ENCODE measurements around the gene ITGA1.

DNA sequence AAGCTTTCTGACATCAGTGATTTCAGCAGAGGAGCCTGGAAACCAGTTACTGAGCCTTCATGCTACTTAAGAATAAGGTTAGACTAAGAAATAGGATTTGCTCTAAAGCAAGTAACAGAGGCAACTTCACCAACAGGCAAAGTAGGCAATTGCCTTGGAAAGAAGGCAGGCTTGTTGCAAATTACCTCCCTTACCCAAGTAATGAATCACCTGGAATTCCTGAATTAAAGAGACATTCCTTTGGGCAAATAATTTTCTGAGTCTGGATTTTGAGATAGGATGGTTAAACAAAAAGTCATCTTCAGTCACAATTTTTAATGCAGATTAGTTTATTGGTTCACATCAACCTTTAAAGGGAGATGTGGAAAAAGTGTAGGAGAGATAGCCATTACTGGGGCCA, 92.8 kb downstream of the ITGA1 start:
- TF ChIP-seq, protein P1, sequence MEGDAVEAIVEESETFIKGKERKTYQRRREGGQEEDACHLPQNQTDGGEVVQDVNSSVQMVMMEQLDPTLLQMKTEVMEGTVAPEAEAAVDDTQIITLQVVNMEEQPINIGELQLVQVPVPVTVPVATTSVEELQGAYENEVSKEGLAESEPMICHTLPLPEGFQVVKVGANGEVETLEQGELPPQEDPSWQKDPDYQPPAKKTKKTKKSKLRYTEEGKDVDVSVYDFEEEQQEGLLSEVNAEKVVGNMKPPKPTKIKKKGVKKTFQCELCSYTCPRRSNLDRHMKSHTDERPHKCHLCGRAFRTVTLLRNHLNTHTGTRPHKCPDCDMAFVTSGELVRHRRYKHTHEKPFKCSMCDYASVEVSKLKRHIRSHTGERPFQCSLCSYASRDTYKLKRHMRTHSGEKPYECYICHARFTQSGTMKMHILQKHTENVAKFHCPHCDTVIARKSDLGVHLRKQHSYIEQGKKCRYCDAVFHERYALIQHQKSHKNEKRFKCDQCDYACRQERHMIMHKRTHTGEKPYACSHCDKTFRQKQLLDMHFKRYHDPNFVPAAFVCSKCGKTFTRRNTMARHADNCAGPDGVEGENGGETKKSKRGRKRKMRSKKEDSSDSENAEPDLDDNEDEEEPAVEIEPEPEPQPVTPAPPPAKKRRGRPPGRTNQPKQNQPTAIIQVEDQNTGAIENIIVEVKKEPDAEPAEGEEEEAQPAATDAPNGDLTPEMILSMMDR (IDR thresholded peaks at IDR 0.05 in 4 of 5, conservative IDR thresholded peaks at IDR 0.05 in 1 of 5): no peak
- no peak for TF ChIP-seq POLR2A (IDR thresholded peaks at IDR 0.05)
